ENCODE measurements around the gene WNT4.

DNA sequence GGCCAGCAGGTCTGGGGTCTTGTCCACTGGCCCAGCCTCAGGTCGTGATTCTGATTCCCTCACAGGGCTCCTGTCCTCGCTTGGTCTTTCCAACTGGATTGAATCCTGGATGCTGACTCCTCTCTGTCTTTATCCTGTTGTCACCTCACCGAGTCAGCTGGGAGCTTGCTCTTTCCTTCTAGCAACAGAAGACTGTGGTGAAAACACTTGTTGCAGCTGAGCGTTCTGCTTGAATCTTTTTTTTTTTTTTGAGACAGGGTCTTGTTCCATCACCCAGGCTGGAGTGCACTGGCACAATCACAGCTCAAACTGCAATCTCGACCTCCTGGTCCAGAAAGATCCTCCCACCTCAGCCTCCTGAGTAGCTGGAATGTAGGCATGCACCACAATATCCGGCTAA, 8.0 kb upstream of the WNT4 start:
- TF ChIP-seq, protein P1, sequence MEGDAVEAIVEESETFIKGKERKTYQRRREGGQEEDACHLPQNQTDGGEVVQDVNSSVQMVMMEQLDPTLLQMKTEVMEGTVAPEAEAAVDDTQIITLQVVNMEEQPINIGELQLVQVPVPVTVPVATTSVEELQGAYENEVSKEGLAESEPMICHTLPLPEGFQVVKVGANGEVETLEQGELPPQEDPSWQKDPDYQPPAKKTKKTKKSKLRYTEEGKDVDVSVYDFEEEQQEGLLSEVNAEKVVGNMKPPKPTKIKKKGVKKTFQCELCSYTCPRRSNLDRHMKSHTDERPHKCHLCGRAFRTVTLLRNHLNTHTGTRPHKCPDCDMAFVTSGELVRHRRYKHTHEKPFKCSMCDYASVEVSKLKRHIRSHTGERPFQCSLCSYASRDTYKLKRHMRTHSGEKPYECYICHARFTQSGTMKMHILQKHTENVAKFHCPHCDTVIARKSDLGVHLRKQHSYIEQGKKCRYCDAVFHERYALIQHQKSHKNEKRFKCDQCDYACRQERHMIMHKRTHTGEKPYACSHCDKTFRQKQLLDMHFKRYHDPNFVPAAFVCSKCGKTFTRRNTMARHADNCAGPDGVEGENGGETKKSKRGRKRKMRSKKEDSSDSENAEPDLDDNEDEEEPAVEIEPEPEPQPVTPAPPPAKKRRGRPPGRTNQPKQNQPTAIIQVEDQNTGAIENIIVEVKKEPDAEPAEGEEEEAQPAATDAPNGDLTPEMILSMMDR (IDR thresholded peaks at IDR 0.05 in 2 of 3, conservative IDR thresholded peaks at IDR 0.05 in 1 of 3; ENCODE audit: borderline replicate concordance in 1 of 3, insufficient read depth in 1 of 3, low read depth in 2 of 3, low read length in 2 of 3) = no peak
- TF ChIP-seq ZNF274 (IDR thresholded peaks at IDR 0.05; ENCODE audit: low read depth, low read length) (no peak), POLR2AphosphoS5 (IDR thresholded peaks at IDR 0.05; ENCODE audit: low read depth, low read length) (no peak), FOSL1 (IDR thresholded peaks at IDR 0.05; ENCODE audit: low read depth) (no peak), ATF3 (IDR thresholded peaks at IDR 0.05) (no peak), SIN3A (IDR thresholded peaks at IDR 0.05; ENCODE audit: low read depth) (no peak), JUND (IDR thresholded peaks at IDR 0.05) (no peak), EZH2 (IDR thresholded peaks at IDR 0.05) (no peak), ZFX (IDR thresholded peaks at IDR 0.05) (no peak), CEBPB (IDR thresholded peaks at IDR 0.05; ENCODE audit: low read depth) (no peak), RAD21 (IDR thresholded peaks at IDR 0.05; ENCODE audit: low read depth) (no peak), YY1 (IDR thresholded peaks at IDR 0.05; ENCODE audit: extremely low read depth, insufficient replicate concordance, low read depth, low read length) (no peak)

All from HCT116 (cell line).